Measurements from ENCODE around the gene POU6F2.
"Not testable (repeated sequence)": the region's sequence is repeated elsewhere in the genome, so short reads cannot be mapped to it uniquely, and the experiment has no call there.

Gene POU6F2

GRCh38 chr7:38940774-38941173 lies 36.9 kb upstream of the POU6F2 start:
- Histone ChIP-seq H4K20me1 (ENCODE audit: control insufficient read depth, insufficient read depth, low read depth, low read length) (no peaks in the 10 kb centered on the region), H3K4me3 (ENCODE audit: low read length) (no peak overlapping the region), H3K36me3 (ENCODE audit: control insufficient read depth, low read length) (no peaks in the 10 kb centered on the region), H3K9me2 (replicated peaks; ENCODE audit: control insufficient read depth, low read length) (no peaks in the 10 kb centered on the region), H3K4me2 (ENCODE audit: low read length) (no peak overlapping the region), H3K4me1 (ENCODE audit: control insufficient read depth, low read length) (no peaks in the 10 kb centered on the region), H3K79me2 (ENCODE audit: control insufficient read depth, low read length) (no peaks in the 10 kb centered on the region), H3K27ac (ENCODE audit: low read depth, low read length) (no peak overlapping the region), H3K27me3 (ENCODE audit: control insufficient read depth, low read length) (peaks cover 30% of the 10 kb centered on the region), H3F3A (ENCODE audit: control insufficient read depth, insufficient read depth) (no peaks in the 10 kb centered on the region), H3K9me3 (ENCODE audit: control insufficient read depth, insufficient read depth, low read length) (no peaks in the 10 kb centered on the region)
- no peak for TF ChIP-seq EZH2phosphoT487 (IDR thresholded peaks at IDR 0.05; ENCODE audit: borderline replicate concordance, low read length)
- TF ChIP-seq CTCF (IDR thresholded peaks at IDR 0.05; ENCODE audit: low read depth, low read length, poor library complexity, severe bottlenecking), result no peak

- Histone ChIP-seq H3F3A (ENCODE audit: control insufficient read depth, insufficient read depth) (no peaks in the 10 kb centered on the region), H3K9me2 (replicated peaks; ENCODE audit: control insufficient read depth, low read length) (no peaks in the 10 kb centered on the region), H3K4me3 (ENCODE audit: low read length) (no peak overlapping the region), H3K9me3 (ENCODE audit: control insufficient read depth, insufficient read depth, low read length) (no peaks in the 10 kb centered on the region), H3K79me2 (ENCODE audit: control insufficient read depth, low read length) (no peaks in the 10 kb centered on the region), H4K20me1 (ENCODE audit: control insufficient read depth, insufficient read depth, low read depth, low read length) (no peaks in the 10 kb centered on the region), H3K36me3 (ENCODE audit: control insufficient read depth, low read length) (no peaks in the 10 kb centered on the region), H3K27me3 (ENCODE audit: control insufficient read depth, low read length) (peaks cover 27% of the 10 kb centered on the region), H3K4me1 (ENCODE audit: control insufficient read depth, low read length) (no peaks in the 10 kb centered on the region), H3K27ac (ENCODE audit: low read depth, low read length) (no peak overlapping the region), H3K4me2 (ENCODE audit: low read length) (no peak overlapping the region)
- TF ChIP-seq CTCF (IDR thresholded peaks at IDR 0.05; ENCODE audit: low read depth, low read length, poor library complexity, severe bottlenecking), result no peak
- TF ChIP-seq EZH2phosphoT487 (IDR thresholded peaks at IDR 0.05; ENCODE audit: borderline replicate concordance, low read length), result no peak
Measured at GRCh38 chr7:38942431-38943051, 35.2 kb upstream of the POU6F2 start.

- not testable (repeated sequence) for H3F3A ChIP-seq (ENCODE audit: control insufficient read depth, insufficient read depth); H3K27me3 ChIP-seq (ENCODE audit: control insufficient read depth, low read length); H3K9me2 ChIP-seq (replicated peaks; ENCODE audit: control insufficient read depth, low read length); H3K4me1 ChIP-seq (ENCODE audit: control insufficient read depth, low read length); H3K4me3 ChIP-seq (ENCODE audit: low read length); H3K4me2 ChIP-seq (ENCODE audit: low read length); H4K20me1 ChIP-seq (ENCODE audit: control insufficient read depth, insufficient read depth, low read depth, low read length); H3K79me2 ChIP-seq (ENCODE audit: control insufficient read depth, low read length); H3K36me3 ChIP-seq (ENCODE audit: control insufficient read depth, low read length); H3K27ac ChIP-seq (ENCODE audit: low read depth, low read length); H3K9me3 ChIP-seq (ENCODE audit: control insufficient read depth, insufficient read depth, low read length)
Measured at GRCh38 chr7:38947541-38947940, 30.2 kb upstream of the POU6F2 start.

GRCh38 chr7:38950309-38950708 lies 27.4 kb upstream of the POU6F2 start:
- Histone ChIP-seq H3K27me3 (ENCODE audit: control insufficient read depth, low read length) (peaks cover 2% of the 10 kb centered on the region; the same call in 1 of the 2 replicates), H3K9me3 (ENCODE audit: control insufficient read depth, insufficient read depth, low read length) (no peaks in the 10 kb centered on the region), H3K79me2 (ENCODE audit: control insufficient read depth, low read length) (no peaks in the 10 kb centered on the region), H3K4me2 (ENCODE audit: low read length) (no peak overlapping the region), H3K4me1 (ENCODE audit: control insufficient read depth, low read length) (no peaks in the 10 kb centered on the region), H3K36me3 (ENCODE audit: control insufficient read depth, low read length) (no peaks in the 10 kb centered on the region), H4K20me1 (ENCODE audit: control insufficient read depth, insufficient read depth, low read depth, low read length) (no peaks in the 10 kb centered on the region), H3K27ac (ENCODE audit: low read depth, low read length) (no peak overlapping the region), H3F3A (ENCODE audit: control insufficient read depth, insufficient read depth) (no peaks in the 10 kb centered on the region), H3K4me3 (ENCODE audit: low read length) (no peak overlapping the region), H3K9me2 (replicated peaks; ENCODE audit: control insufficient read depth, low read length) (no peaks in the 10 kb centered on the region)
- TF ChIP-seq CTCF (IDR thresholded peaks at IDR 0.05; ENCODE audit: low read depth, low read length, poor library complexity, severe bottlenecking) (no peak), EZH2phosphoT487 (IDR thresholded peaks at IDR 0.05; ENCODE audit: borderline replicate concordance, low read length) (no peak)

All from DOHH2 (cell line).